ENCODE results near the gene FAM222A.

FAM222A gene

GRCh38 chr12:109770861-109771670, 57.4 kb downstream of the FAM222A start:
- in situ Hi-C loops (cut with HindIII; ENCODE audit: low sequenced_read_pairs), result no loop called here

- in situ Hi-C loops (cut with HindIII; ENCODE audit: low sequenced_read_pairs), result no loop called here
These were observed 58.4 kb downstream of the FAM222A start for GRCh38 chr12:109771746-109772621.

GRCh38 chr12:109772622-109773321, 59.1 kb downstream of the FAM222A start:
- in situ Hi-C loops (cut with HindIII; ENCODE audit: low sequenced_read_pairs), result no loop called here

GRCh38 chr12:109773384-109774011, 59.9 kb downstream of the FAM222A start:
- in situ Hi-C loops (cut with HindIII; ENCODE audit: low sequenced_read_pairs), result no loop called here

- in situ Hi-C loops (cut with HindIII; ENCODE audit: low sequenced_read_pairs), result loop anchor here (5.0 kb wide), 1 partner anchor 263 kb away; no protein-coding TSS in a partner anchor
These were observed 61.7 kb downstream of the FAM222A start for GRCh38 chr12:109775172-109775881.

GRCh38 chr12:109776624-109777023, 63.0 kb downstream of the FAM222A start:
- in situ Hi-C loops (cut with HindIII; ENCODE audit: low sequenced_read_pairs), result loop anchor here (5.0 kb wide), 1 partner anchor 264 kb away; no protein-coding TSS in a partner anchor

GRCh38 chr12:109777544-109777943, 63.9 kb downstream of the FAM222A start:
- in situ Hi-C loops (cut with HindIII; ENCODE audit: low sequenced_read_pairs), result loop anchor here (5.0 kb wide), 1 partner anchor 265 kb away; no protein-coding TSS in a partner anchor

GRCh38 chr12:109778684-109779083, 65.1 kb downstream of the FAM222A start:
- in situ Hi-C loops (cut with HindIII; ENCODE audit: low sequenced_read_pairs), result loop anchor here (5.0 kb wide), 1 partner anchor 266 kb away; no protein-coding TSS in a partner anchor

GRCh38 chr12:109779382-109779781, 65.8 kb downstream of the FAM222A start:
- in situ Hi-C loops (cut with HindIII; ENCODE audit: low sequenced_read_pairs), result loop anchor here (5.0 kb wide), 1 partner anchor 267 kb away; no protein-coding TSS in a partner anchor

GRCh38 chr12:109781668-109782325, 68.2 kb downstream of the FAM222A start:
- in situ Hi-C loops (cut with HindIII; ENCODE audit: low sequenced_read_pairs), result no loop called here

GRCh38 chr12:109782326-109782703, 68.7 kb downstream of the FAM222A start:
- in situ Hi-C loops (cut with HindIII; ENCODE audit: low sequenced_read_pairs), result no loop called here

GRCh38 chr12:109783135-109783964, 69.7 kb downstream of the FAM222A start:
- in situ Hi-C loops (cut with HindIII; ENCODE audit: low sequenced_read_pairs), result no loop called here

GRCh38 chr12:109783965-109784244, 70.3 kb downstream of the FAM222A start:
- in situ Hi-C loops (cut with HindIII; ENCODE audit: low sequenced_read_pairs), result no loop called here

- in situ Hi-C loops (cut with HindIII; ENCODE audit: low sequenced_read_pairs), result no loop called here
These were observed 72.2 kb downstream of the FAM222A start for GRCh38 chr12:109785854-109786253.

GRCh38 chr12:109786799-109787198, 73.2 kb downstream of the FAM222A start:
- in situ Hi-C loops (cut with HindIII; ENCODE audit: low sequenced_read_pairs), result no loop called here

- in situ Hi-C loops (cut with HindIII; ENCODE audit: low sequenced_read_pairs), result no loop called here
These were observed 76.0 kb downstream of the FAM222A start for GRCh38 chr12:109789526-109790048.

- in situ Hi-C loops (cut with HindIII; ENCODE audit: low sequenced_read_pairs), result no loop called here
These were observed 79.4 kb downstream of the FAM222A start for GRCh38 chr12:109792992-109793391.

- in situ Hi-C loops (cut with HindIII; ENCODE audit: low sequenced_read_pairs), result no loop called here
These were observed 79.8 kb downstream of the FAM222A start for GRCh38 chr12:109793411-109793810.
